Activated B cell treated with CpG ODN at 0.5 μM for 24 hours (primary cell): ENCODE data around the gene COPS8. TPM values are rescaled to one million over a fixed set of nuclear protein-coding genes. Genes with fewer than 3 reads are reported as not detected.

Experiments used
- ATAC-seq: fragments of 200-7000 bp; cut with Tn5 transposase; one replicate; pipeline ENCODE4 v1.10.0; 2021; ENCODE audit warnings: low read depth, mild to moderate bottlenecking, moderate library complexity
- CTCF ChIA-PET: fragments of 350-600 bp; sonication (Branson Sonifier 250); formaldehyde crosslinking; loops from one replicate; lab custom pipeline; 2021; ENCODE audit warnings: antibody characterized with exemption; lab: Charles Lee
- POLR2A ChIA-PET: fragments of 350-600 bp; sonication (Branson Sonifier 250); formaldehyde crosslinking; loops from one replicate; lab custom pipeline; 2021; ENCODE audit warnings: antibody characterized with exemption; lab: Charles Lee
- DNase-seq: peaks from one replicate; pipeline ENCODE4 v3.0.0; 2022
- H3K27ac Mint-ChIP-seq: one replicate; pipeline ENCODE4 v1.8.0; 2020; ENCODE audit warnings: mixed read lengths
- H3K27me3 Mint-ChIP-seq: one replicate; pipeline ENCODE4 v1.8.0; 2021; ENCODE audit warnings: mixed read lengths
- H3K36me3 Mint-ChIP-seq: one replicate; pipeline ENCODE4 v1.8.0; 2021; ENCODE audit warnings: low read depth, mixed read lengths
- H3K4me1 Mint-ChIP-seq: one replicate; pipeline ENCODE4 v1.8.0; 2021; ENCODE audit warnings: mixed read lengths
- H3K4me3 Mint-ChIP-seq: one replicate; pipeline ENCODE4 v1.8.0; 2020; ENCODE audit warnings: mild to moderate bottlenecking, mixed read lengths
- H3K9me3 Mint-ChIP-seq: one replicate; pipeline ENCODE4 v1.8.0; 2020; ENCODE audit warnings: mixed read lengths
- CTCF ChIP-seq: fragments of 200-600 bp; IDR thresholded peaks from one replicate; pipeline ENCODE4 v1.8.0; 2022; ENCODE audit warnings: antibody characterized with exemption, mild to moderate bottlenecking
- intact Hi-C: fragments of 100-400 bp; cut with micrococcal nuclease; formaldehyde crosslinking; loops from one replicate; pipeline ENCODE4 v1.15.1; 2024
- total RNA-seq: library from RNA; stranded (reverse); gene quantifications from 2 replicates; pipeline ENCODE4 v1.2.3, GENCODE V29; 2022

COPS8 gene
- total RNA-seq, 1 donor from 2014 or later: 31.8 TPM

- H3K36me3 Mint-ChIP-seq: no peaks in the 10 kb centered on the region
- ATAC-seq: no peak
- intact Hi-C loops: no loop called here
- CTCF ChIA-PET: interaction anchor here (1.1 kb wide), 1 partner anchor 451 kb away, joined by 3 read pairs; no protein-coding TSS in a partner anchor
- no peak overlapping the region for H3K4me3 Mint-ChIP-seq
- no peak overlapping the region for H3K27ac Mint-ChIP-seq
- no peak for TF ChIP-seq CTCF
- H3K9me3 Mint-ChIP-seq: no peaks in the 10 kb centered on the region
- H3K27me3 Mint-ChIP-seq: no peaks in the 10 kb centered on the region
- peaks cover 9% of the 10 kb centered on the region for H3K4me1 Mint-ChIP-seq
- no peak for DNase-seq
- POLR2A ChIA-PET: interaction anchor here (0.6 kb wide), 1 partner anchor 20 kb away, joined by 3 read pairs; no protein-coding TSS in a partner anchor
Observed at GRCh38 chr2:237121321-237121720, 35.6 kb downstream of the COPS8 start.

- TF ChIP-seq CTCF: no peak
- DNase-seq (no peak), ATAC-seq (no peak)
- ChIA-PET CTCF (interaction anchor here (0.6 to 1.1 kb wide), 2 partner anchors 41 to 450 kb away, joined by 3 to 5 read pairs; no protein-coding TSS in a partner anchor), POLR2A (interaction anchor here (0.6 kb wide), 1 partner anchor 19 kb away, joined by 3 read pairs; no protein-coding TSS in a partner anchor)
- no peak overlapping the region for H3K4me3 Mint-ChIP-seq
- no peaks in the 10 kb centered on the region for H3K27me3 Mint-ChIP-seq
- H3K4me1 Mint-ChIP-seq: peaks cover 9% of the 10 kb centered on the region
- no peaks in the 10 kb centered on the region for H3K9me3 Mint-ChIP-seq
- H3K27ac Mint-ChIP-seq: no peak overlapping the region
- H3K36me3 Mint-ChIP-seq: no peaks in the 10 kb centered on the region
- intact Hi-C loops: no loop called here
Observed at GRCh38 chr2:237122214-237122666, 36.6 kb downstream of the COPS8 start.

GRCh38 chr2:237124820-237125219 is 39.1 kb downstream of the COPS8 start:
- no peak overlapping the region for H3K27ac Mint-ChIP-seq
- no peak for TF ChIP-seq CTCF
- H3K36me3 Mint-ChIP-seq: no peaks in the 10 kb centered on the region
- ChIA-PET POLR2A (no interaction called here), CTCF (no interaction called here)
- no peaks in the 10 kb centered on the region for H3K9me3 Mint-ChIP-seq
- no peaks in the 10 kb centered on the region for H3K4me1 Mint-ChIP-seq
- no peak for DNase-seq
- intact Hi-C loops: no loop called here
- H3K4me3 Mint-ChIP-seq: no peak overlapping the region
- ATAC-seq: no peak
- H3K27me3 Mint-ChIP-seq: no peaks in the 10 kb centered on the region

- Mint-ChIP-seq H3K4me1 (no peaks in the 10 kb centered on the region), H3K9me3 (no peaks in the 10 kb centered on the region), H3K27me3 (no peaks in the 10 kb centered on the region), H3K27ac (no peak overlapping the region), H3K36me3 (no peaks in the 10 kb centered on the region), H3K4me3 (no peak overlapping the region)
- no peak for TF ChIP-seq CTCF
- POLR2A ChIA-PET: no interaction called here
- DNase-seq: no peak
- CTCF ChIA-PET: no interaction called here
- intact Hi-C loops: no loop called here
- ATAC-seq: no peak
Observed at GRCh38 chr2:237125967-237126366, 40.3 kb downstream of the COPS8 start.

- TF ChIP-seq CTCF: no peak
- ATAC-seq (no peak), DNase-seq (no peak)
- intact Hi-C loops: no loop called here
- ChIA-PET CTCF (no interaction called here), POLR2A (no interaction called here)
- H3K4me3 Mint-ChIP-seq: no peak overlapping the region
- H3K27ac Mint-ChIP-seq: no peak overlapping the region
- H3K4me1 Mint-ChIP-seq: no peaks in the 10 kb centered on the region
- no peaks in the 10 kb centered on the region for H3K27me3 Mint-ChIP-seq
- no peaks in the 10 kb centered on the region for H3K36me3 Mint-ChIP-seq
- no peaks in the 10 kb centered on the region for H3K9me3 Mint-ChIP-seq
Observed at GRCh38 chr2:237126519-237127174, 41.0 kb downstream of the COPS8 start.
